OCI-LY1 (cell line): ENCODE measurements around the gene NUDT17.

ENCODE experiments used
- H2AFZ ChIP-seq: fragments of 200-600 bp; sonication (generic), shearing (Covaris generic); 2 replicates; pipeline ENCODE4 v1.6.0; 2014; ENCODE audit warnings: antibody characterized with exemption, mild to moderate bottlenecking, low read length
- H3F3A ChIP-seq: fragments of 200-600 bp; sonication (generic), shearing (Covaris generic); 2 replicates; pipeline ENCODE4 v1.6.0; 2014; ENCODE audit warnings: mild to moderate bottlenecking, antibody characterized with exemption, low read length, moderate library complexity; ENCODE audit not compliant: insufficient read depth
- H3K27ac ChIP-seq: fragments of 200-600 bp; sonication (generic); 2 replicates; pipeline ENCODE4 v1.5.1; 2014; ENCODE audit warnings: low read length, mixed run types, mild to moderate bottlenecking, low read depth; ENCODE audit not compliant: poor library complexity, severe bottlenecking
- H3K27me3 ChIP-seq: fragments of 200-600 bp; sonication (generic); 2 replicates; pipeline ENCODE4 v1.6.0; 2014; ENCODE audit warnings: antibody characterized with exemption, mild to moderate bottlenecking, low read length, moderate library complexity; ENCODE audit not compliant: insufficient read depth
- H3K36me3 ChIP-seq: fragments of 200-600 bp; sonication (generic); 2 replicates; pipeline ENCODE4 v1.6.1; 2014; ENCODE audit warnings: mild to moderate bottlenecking, antibody characterized with exemption, low read length, moderate library complexity, mixed read lengths; ENCODE audit not compliant: insufficient read depth
- H3K4me1 ChIP-seq: fragments of 200-600 bp; sonication (generic); 2 replicates; pipeline ENCODE4 v1.5.1; 2014; ENCODE audit warnings: mild to moderate bottlenecking, low read length, moderate library complexity; ENCODE audit not compliant: insufficient read depth, severe bottlenecking
- H3K4me2 ChIP-seq: fragments of 200-600 bp; sonication (generic), shearing (Covaris generic); 2 replicates; pipeline ENCODE4 v1.6.1; 2014; ENCODE audit warnings: low read length
- H3K4me3 ChIP-seq: fragments of 200-600 bp; sonication (generic); 2 replicates; pipeline ENCODE4 v1.5.1; 2014; ENCODE audit warnings: low read length, low read depth, mild to moderate bottlenecking, mixed read lengths; ENCODE audit not compliant: poor library complexity, severe bottlenecking
- H3K79me2 ChIP-seq: fragments of 200-600 bp; shearing (Covaris generic); 2 replicates; pipeline ENCODE4 v1.6.1; 2016; ENCODE audit warnings: mixed run types, low read length, mixed read lengths; ENCODE audit not compliant: insufficient read depth
- H3K9ac ChIP-seq: fragments of 200-600 bp; sonication (generic), shearing (Covaris generic); 2 replicates; pipeline ENCODE4 v1.6.1; 2014; ENCODE audit warnings: mild to moderate bottlenecking, low read length, mixed read lengths
- H3K9me2 ChIP-seq: fragments of 200-600 bp; sonication (generic), shearing (Covaris generic); 2 replicates; pipeline ENCODE4 v1.6.1; 2014; ENCODE audit warnings: low read depth, mild to moderate bottlenecking, low read length, mixed read lengths
- H3K9me3 ChIP-seq: fragments of 200-600 bp; shearing (Covaris generic); 2 replicates; pipeline ENCODE4 v1.6.1; 2014; ENCODE audit warnings: low read length, mixed read lengths
- H4K20me1 ChIP-seq: fragments of 200-600 bp; sonication (generic), shearing (Covaris generic); 2 replicates; pipeline ENCODE4 v1.6.0; 2016; ENCODE audit warnings: mild to moderate bottlenecking, low read length; ENCODE audit not compliant: insufficient read depth
- CTCF ChIP-seq: fragments of 200-600 bp; sonication (generic), shearing (Covaris generic); IDR thresholded peaks from 2 replicates; pipeline ENCODE4 v1.5.1; 2017; ENCODE audit warnings: mild to moderate bottlenecking, antibody characterized with exemption, low read length, moderate library complexity, mixed read lengths
- EZH2 ChIP-seq: fragments of 200-600 bp; sonication (generic), shearing (Covaris generic); IDR thresholded peaks from 2 replicates; pipeline ENCODE4 v1.8.0; 2017; ENCODE audit warnings: borderline replicate concordance, mixed run types, mild to moderate bottlenecking, antibody characterized with exemption, low read length, moderate library complexity, mixed read lengths

NUDT17 gene

GRCh38 chr1:145889722-145890121 is 44.3 kb downstream of the NUDT17 start:
- H3K27me3 ChIP-seq = peaks cover 5% of the 10 kb centered on the region; the same call in 1 of the 2 replicates
- no peaks in the 10 kb centered on the region for H3K79me2 ChIP-seq
- no peaks in the 10 kb centered on the region for H3F3A ChIP-seq
- no peaks in the 10 kb centered on the region for H4K20me1 ChIP-seq
- H3K4me2 ChIP-seq = no peak overlapping the region
- H3K4me1 ChIP-seq = peaks cover 7% of the 10 kb centered on the region
- H2AFZ ChIP-seq = no peak overlapping the region
- no peaks in the 10 kb centered on the region for H3K9me2 ChIP-seq
- H3K36me3 ChIP-seq = no peaks in the 10 kb centered on the region
- no peak overlapping the region for H3K27ac ChIP-seq
- H3K9me3 ChIP-seq = no peaks in the 10 kb centered on the region
- H3K9ac ChIP-seq = no peak overlapping the region
- no peak overlapping the region for H3K4me3 ChIP-seq
- no peak for TF ChIP-seq CTCF
- TF ChIP-seq EZH2 = no peak

- Histone ChIP-seq H3K36me3 (no peaks in the 10 kb centered on the region), H3K27me3 (peaks cover 5% of the 10 kb centered on the region; the same call in 1 of the 2 replicates), H3K4me3 (no peak overlapping the region), H3K9me3 (no peaks in the 10 kb centered on the region), H3F3A (no peaks in the 10 kb centered on the region), H4K20me1 (no peaks in the 10 kb centered on the region), H3K9ac (no peak overlapping the region), H2AFZ (no peak overlapping the region), H3K4me1 (no peaks in the 10 kb centered on the region), H3K79me2 (no peaks in the 10 kb centered on the region), H3K9me2 (no peaks in the 10 kb centered on the region), H3K27ac (no peak overlapping the region), H3K4me2 (no peak overlapping the region)
- TF ChIP-seq EZH2 (no peak), CTCF (no peak)
Measured at GRCh38 chr1:145891143-145891542, 45.7 kb downstream of the NUDT17 start.

- no peaks in the 10 kb centered on the region for H3K36me3 ChIP-seq
- no peaks in the 10 kb centered on the region for H3F3A ChIP-seq
- H3K4me3 ChIP-seq = no peak overlapping the region
- no peak overlapping the region for H2AFZ ChIP-seq
- H3K9me3 ChIP-seq = no peaks in the 10 kb centered on the region
- H4K20me1 ChIP-seq = no peaks in the 10 kb centered on the region
- TF ChIP-seq EZH2 = no peak
- peak; percentile 86 for TF ChIP-seq CTCF
- H3K4me2 ChIP-seq = no peak overlapping the region
- no peaks in the 10 kb centered on the region for H3K9me2 ChIP-seq
- no peaks in the 10 kb centered on the region for H3K79me2 ChIP-seq
- no peak overlapping the region for H3K9ac ChIP-seq
- H3K27ac ChIP-seq = no peak overlapping the region
- peaks cover 5% of the 10 kb centered on the region; the same call in 1 of the 2 replicates for H3K27me3 ChIP-seq
- no peaks in the 10 kb centered on the region for H3K4me1 ChIP-seq
Measured at GRCh38 chr1:145891587-145892485, 46.4 kb downstream of the NUDT17 start.
